ENCODE measurements around the gene MEP1A.

- TF ChIP-seq CTCF (IDR thresholded peaks at IDR 0.05) (no peak), POLR2A (IDR thresholded peaks at IDR 0.05) (no peak)
Observed at GRCh38 chr6:46882645-46883044, 89.5 kb downstream of the MEP1A start.

Measured in esophagus squamous epithelium (tissue), 4 donors.